Renal cortex interstitium (tissue), 11 donors: ENCODE data around the gene DENND1B. TPM values are rescaled to one million over a fixed set of nuclear protein-coding genes. Genes with fewer than 3 reads are reported as not detected.
A peak's percentile ranks its signal among the peaks of the same experiment; 100 is the strongest.

Source experiments
- DNase-seq, 11 donors: peaks; one replicate each; pipeline ENCODE4 v3.0.0-alpha.2; 2013; ENCODE audit warnings: low read depth in 9 of 11, low spot score in 4 of 11; ENCODE audit errors: extremely low read depth in 1 of 11
- polyA plus RNA-seq, 3 donors: library from polyadenylated mRNA; unstranded; fragments of 120-200 nt; gene quantifications; one replicate each; pipeline ENCODE4 v1.2.1, GENCODE V29; 2013; ENCODE audit not compliant: insufficient read length in 3 of 3

Gene DENND1B
- polyA plus RNA-seq, 3 donors: 10.5 to 12.9 (median 12.6) TPM

- DNase-seq: peak; percentile 20 to 59 (median 42)
Observed at GRCh38 chr1:197464044-197464443, 311.2 kb downstream of the DENND1B start.

GRCh38 chr1:197463142-197463541 lies 312.1 kb downstream of the DENND1B start:
- no peak for DNase-seq

- DNase-seq: no peak
Observed at GRCh38 chr1:197462539-197462938, 312.7 kb downstream of the DENND1B start.

Other genes starting within 250 kb of the DENND1B start
- gene C1orf53, start 127.2 kb upstream of the DENND1B start, polyA plus RNA-seq: 1 to 10 TPM; 1.7 to 3.2 (median 2.6) TPM
- gene LHX9, start 141.9 kb upstream of the DENND1B start, polyA plus RNA-seq: under 1 TPM in 1 of 3 donors, not detected in 2; 0.03 TPM